PFSK-1 (cell line): ENCODE measurements around the gene SERINC5.

Experiments used
- FOXP2 ChIP-seq: optimal IDR thresholded peaks from 2 replicates; pipeline ENCODE3; 2011; ENCODE audit warnings: borderline replicate concordance, control low read depth, inconsistent platforms; ENCODE audit not compliant: insufficient read depth; ENCODE audit errors: extremely low read length, extremely low read depth
- POLR2AphosphoS5 ChIP-seq: IDR thresholded peaks from 2 replicates; pipeline ENCODE4 v1.6.1; 2012; ENCODE audit warnings: low read depth, mild to moderate bottlenecking, control low read depth, low read length, moderate library complexity
- SIN3A ChIP-seq: IDR thresholded peaks from 2 replicates; pipeline ENCODE4 v1.6.1; 2012; ENCODE audit warnings: mild to moderate bottlenecking, low read length, moderate library complexity, borderline replicate concordance; ENCODE audit not compliant: insufficient read depth
- TAF1 ChIP-seq: IDR thresholded peaks from 2 replicates; pipeline ENCODE4 v1.6.1; 2012; ENCODE audit warnings: low read length, control low read depth, borderline replicate concordance; ENCODE audit not compliant: insufficient read depth
- TF ChIP-seq, protein P1 (sequence below), 2 experiments: IDR thresholded peaks; 2 replicates each; pipeline versions ENCODE4 v1.6.1 to v1.8.0; 2011 to 2012; ENCODE audit warnings: low read depth in 2 of 2, low read length in 2 of 2, control low read depth in 1 of 2, inconsistent platforms in 1 of 2, mild to moderate bottlenecking in 1 of 2, moderate library complexity in 1 of 2; ENCODE audit not compliant: insufficient read depth in 1 of 2

DNA sequence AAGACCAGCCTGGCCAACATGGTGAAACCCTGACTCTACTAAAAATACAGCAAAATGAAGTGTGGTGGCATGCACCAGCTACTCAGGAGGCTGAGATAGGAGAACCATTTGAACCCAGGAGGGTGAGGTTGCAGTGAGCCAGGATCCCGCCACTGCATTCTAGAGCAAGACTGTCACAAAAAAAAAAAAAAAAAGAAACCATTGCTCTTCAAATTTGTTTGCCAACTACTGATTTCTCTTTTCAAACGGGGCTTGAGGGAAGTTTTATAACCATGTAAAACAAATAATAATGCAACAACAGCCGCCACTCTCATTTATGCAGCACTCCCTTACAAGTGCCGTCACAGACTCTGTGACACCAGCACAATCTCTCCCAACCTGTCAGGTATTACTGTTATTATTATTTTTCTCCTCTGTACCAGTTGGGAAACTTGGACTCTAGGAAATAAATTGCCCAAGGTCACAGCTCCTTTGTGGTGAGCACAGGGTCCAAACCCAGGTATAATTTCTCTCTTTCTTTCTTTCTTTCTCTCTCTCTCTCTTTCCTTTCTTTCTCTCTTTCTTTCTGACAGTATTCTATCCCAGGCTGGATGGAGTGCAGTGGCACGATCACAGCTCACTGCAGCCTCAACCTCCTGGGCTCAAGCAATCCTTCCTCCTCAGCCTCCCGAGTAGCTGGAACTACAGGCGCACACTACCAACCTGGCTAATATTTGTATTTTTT is 25.4 kb downstream of the SERINC5 start:
- TF ChIP-seq, protein P1, sequence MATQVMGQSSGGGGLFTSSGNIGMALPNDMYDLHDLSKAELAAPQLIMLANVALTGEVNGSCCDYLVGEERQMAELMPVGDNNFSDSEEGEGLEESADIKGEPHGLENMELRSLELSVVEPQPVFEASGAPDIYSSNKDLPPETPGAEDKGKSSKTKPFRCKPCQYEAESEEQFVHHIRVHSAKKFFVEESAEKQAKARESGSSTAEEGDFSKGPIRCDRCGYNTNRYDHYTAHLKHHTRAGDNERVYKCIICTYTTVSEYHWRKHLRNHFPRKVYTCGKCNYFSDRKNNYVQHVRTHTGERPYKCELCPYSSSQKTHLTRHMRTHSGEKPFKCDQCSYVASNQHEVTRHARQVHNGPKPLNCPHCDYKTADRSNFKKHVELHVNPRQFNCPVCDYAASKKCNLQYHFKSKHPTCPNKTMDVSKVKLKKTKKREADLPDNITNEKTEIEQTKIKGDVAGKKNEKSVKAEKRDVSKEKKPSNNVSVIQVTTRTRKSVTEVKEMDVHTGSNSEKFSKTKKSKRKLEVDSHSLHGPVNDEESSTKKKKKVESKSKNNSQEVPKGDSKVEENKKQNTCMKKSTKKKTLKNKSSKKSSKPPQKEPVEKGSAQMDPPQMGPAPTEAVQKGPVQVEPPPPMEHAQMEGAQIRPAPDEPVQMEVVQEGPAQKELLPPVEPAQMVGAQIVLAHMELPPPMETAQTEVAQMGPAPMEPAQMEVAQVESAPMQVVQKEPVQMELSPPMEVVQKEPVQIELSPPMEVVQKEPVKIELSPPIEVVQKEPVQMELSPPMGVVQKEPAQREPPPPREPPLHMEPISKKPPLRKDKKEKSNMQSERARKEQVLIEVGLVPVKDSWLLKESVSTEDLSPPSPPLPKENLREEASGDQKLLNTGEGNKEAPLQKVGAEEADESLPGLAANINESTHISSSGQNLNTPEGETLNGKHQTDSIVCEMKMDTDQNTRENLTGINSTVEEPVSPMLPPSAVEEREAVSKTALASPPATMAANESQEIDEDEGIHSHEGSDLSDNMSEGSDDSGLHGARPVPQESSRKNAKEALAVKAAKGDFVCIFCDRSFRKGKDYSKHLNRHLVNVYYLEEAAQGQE (IDR thresholded peaks at IDR 0.05; ENCODE audit: insufficient read depth in 1 of 2, low read depth in 2 of 2, low read length in 2 of 2): no peak
- TF ChIP-seq FOXP2 (no peak), TAF1 (no peak), SIN3A (no peak), POLR2AphosphoS5 (no peak)
